ENCODE measurements around the gene TMEM204.
A peak's percentile ranks its signal among the peaks of the same experiment; 100 is the strongest.

TMEM204 gene

GRCh38 chr16:1541293-1542165, 8.1 kb downstream of the TMEM204 start:
- Histone ChIP-seq H3K36me3 (ENCODE audit: control insufficient read depth, insufficient read depth, low read length) (no peaks in the 10 kb centered on the region), H3K4me3 (replicated peaks; ENCODE audit: low read depth, low read length) (no peak overlapping the region), H3K27me3 (replicated peaks; ENCODE audit: control insufficient read depth, insufficient read depth, low read length) (no peaks in the 10 kb centered on the region)
- DNase-seq (ENCODE audit: extremely low read depth, insufficient read length), result no peak
- TF ChIP-seq, protein P1, sequence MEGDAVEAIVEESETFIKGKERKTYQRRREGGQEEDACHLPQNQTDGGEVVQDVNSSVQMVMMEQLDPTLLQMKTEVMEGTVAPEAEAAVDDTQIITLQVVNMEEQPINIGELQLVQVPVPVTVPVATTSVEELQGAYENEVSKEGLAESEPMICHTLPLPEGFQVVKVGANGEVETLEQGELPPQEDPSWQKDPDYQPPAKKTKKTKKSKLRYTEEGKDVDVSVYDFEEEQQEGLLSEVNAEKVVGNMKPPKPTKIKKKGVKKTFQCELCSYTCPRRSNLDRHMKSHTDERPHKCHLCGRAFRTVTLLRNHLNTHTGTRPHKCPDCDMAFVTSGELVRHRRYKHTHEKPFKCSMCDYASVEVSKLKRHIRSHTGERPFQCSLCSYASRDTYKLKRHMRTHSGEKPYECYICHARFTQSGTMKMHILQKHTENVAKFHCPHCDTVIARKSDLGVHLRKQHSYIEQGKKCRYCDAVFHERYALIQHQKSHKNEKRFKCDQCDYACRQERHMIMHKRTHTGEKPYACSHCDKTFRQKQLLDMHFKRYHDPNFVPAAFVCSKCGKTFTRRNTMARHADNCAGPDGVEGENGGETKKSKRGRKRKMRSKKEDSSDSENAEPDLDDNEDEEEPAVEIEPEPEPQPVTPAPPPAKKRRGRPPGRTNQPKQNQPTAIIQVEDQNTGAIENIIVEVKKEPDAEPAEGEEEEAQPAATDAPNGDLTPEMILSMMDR (IDR thresholded peaks at IDR 0.05; ENCODE audit: insufficient read depth, low read length, poor library complexity, severe bottlenecking), result no peak

- no peak overlapping the region for H3K4me3 ChIP-seq (replicated peaks; ENCODE audit: low read depth, low read length)
- no peaks in the 10 kb centered on the region for H3K27me3 ChIP-seq (replicated peaks; ENCODE audit: control insufficient read depth, insufficient read depth, low read length)
- no peak for DNase-seq (ENCODE audit: extremely low read depth, insufficient read length)
- TF ChIP-seq, protein P1 (IDR thresholded peaks at IDR 0.05; ENCODE audit: insufficient read depth, low read length, poor library complexity, severe bottlenecking), result no peak
- H3K36me3 ChIP-seq (ENCODE audit: control insufficient read depth, insufficient read depth, low read length), result no peaks in the 10 kb centered on the region
Measured at GRCh38 chr16:1542166-1542500, 8.7 kb downstream of the TMEM204 start.

- Histone ChIP-seq H3K27me3 (replicated peaks; ENCODE audit: control insufficient read depth, insufficient read depth, low read length) (no peaks in the 10 kb centered on the region), H3K36me3 (ENCODE audit: control insufficient read depth, insufficient read depth, low read length) (no peaks in the 10 kb centered on the region), H3K4me3 (replicated peaks; ENCODE audit: low read depth, low read length) (no peak overlapping the region)
- TF ChIP-seq, protein P1 (IDR thresholded peaks at IDR 0.05; ENCODE audit: insufficient read depth, low read length, poor library complexity, severe bottlenecking), result no peak
- no peak for DNase-seq (ENCODE audit: extremely low read depth, insufficient read length)
Measured at GRCh38 chr16:1542533-1542932, 9.1 kb downstream of the TMEM204 start.

DNA sequence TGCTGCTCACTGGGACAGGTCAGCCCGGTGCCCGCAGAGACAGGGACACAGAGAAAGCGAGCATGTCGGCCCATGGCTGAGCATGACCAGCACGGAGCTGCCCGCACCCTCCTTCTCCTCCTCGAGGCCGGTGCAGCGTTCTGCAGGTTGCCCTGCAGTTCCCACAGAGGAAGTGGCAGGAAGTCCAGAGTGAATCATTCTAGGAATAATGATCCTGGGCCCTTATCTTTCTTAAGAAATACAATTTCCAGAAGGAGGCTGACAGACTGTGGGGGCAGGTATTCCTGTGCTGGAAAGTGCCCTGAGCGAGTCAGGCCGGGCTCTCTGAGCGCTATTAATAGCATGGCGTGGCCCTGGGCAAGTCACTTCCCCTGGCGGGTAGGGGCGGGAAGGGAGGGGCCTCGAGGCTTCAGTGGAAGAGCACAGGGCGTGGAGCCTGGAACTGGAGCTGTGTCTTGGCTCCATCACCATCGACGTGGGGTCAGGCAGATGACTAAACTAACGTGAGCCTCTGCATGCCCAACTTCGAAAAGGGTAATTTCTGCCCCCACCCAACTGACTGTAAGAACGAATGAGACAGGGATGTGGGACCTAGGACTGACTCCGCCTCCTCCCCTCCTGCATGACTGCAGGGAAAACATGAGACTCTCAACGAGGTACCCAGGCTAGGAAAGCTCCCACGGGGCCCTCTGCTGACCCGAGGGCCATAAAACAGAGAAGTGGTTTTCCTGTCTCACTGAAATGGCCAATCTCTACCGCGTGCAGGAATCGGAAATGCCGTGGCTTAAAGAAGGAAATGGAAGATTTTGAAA, 9.8 kb downstream of the TMEM204 start:
- DNase-seq (ENCODE audit: extremely low read depth, insufficient read length), result no peak
- no peak overlapping the region for H3K4me3 ChIP-seq (replicated peaks; ENCODE audit: low read depth, low read length)
- H3K27me3 ChIP-seq (replicated peaks; ENCODE audit: control insufficient read depth, insufficient read depth, low read length), result no peaks in the 10 kb centered on the region
- no peaks in the 10 kb centered on the region for H3K36me3 ChIP-seq (ENCODE audit: control insufficient read depth, insufficient read depth, low read length)
- TF ChIP-seq, protein P1 (IDR thresholded peaks at IDR 0.05; ENCODE audit: insufficient read depth, low read length, poor library complexity, severe bottlenecking), result peak; percentile 20

GRCh38 chr16:1545044-1546040, 11.9 kb downstream of the TMEM204 start:
- no peaks in the 10 kb centered on the region for H3K27me3 ChIP-seq (replicated peaks; ENCODE audit: control insufficient read depth, insufficient read depth, low read length)
- DNase-seq (ENCODE audit: extremely low read depth, insufficient read length), result no peak
- no peak overlapping the region for H3K4me3 ChIP-seq (replicated peaks; ENCODE audit: low read depth, low read length)
- TF ChIP-seq, protein P1 (IDR thresholded peaks at IDR 0.05; ENCODE audit: insufficient read depth, low read length, poor library complexity, severe bottlenecking), result no peak
- H3K36me3 ChIP-seq (ENCODE audit: control insufficient read depth, insufficient read depth, low read length), result no peaks in the 10 kb centered on the region
